ENCODE data around the gene CSAG1.
"Not testable (repeated sequence)": the region's sequence is repeated elsewhere in the genome, so short reads cannot be mapped to it uniquely, and the experiment has no call there.

The CSAG1 gene

GRCh38 chrX:152735860-152736511, 2.5 kb upstream of the CSAG1 start:
- TF ChIP-seq, protein P1, sequence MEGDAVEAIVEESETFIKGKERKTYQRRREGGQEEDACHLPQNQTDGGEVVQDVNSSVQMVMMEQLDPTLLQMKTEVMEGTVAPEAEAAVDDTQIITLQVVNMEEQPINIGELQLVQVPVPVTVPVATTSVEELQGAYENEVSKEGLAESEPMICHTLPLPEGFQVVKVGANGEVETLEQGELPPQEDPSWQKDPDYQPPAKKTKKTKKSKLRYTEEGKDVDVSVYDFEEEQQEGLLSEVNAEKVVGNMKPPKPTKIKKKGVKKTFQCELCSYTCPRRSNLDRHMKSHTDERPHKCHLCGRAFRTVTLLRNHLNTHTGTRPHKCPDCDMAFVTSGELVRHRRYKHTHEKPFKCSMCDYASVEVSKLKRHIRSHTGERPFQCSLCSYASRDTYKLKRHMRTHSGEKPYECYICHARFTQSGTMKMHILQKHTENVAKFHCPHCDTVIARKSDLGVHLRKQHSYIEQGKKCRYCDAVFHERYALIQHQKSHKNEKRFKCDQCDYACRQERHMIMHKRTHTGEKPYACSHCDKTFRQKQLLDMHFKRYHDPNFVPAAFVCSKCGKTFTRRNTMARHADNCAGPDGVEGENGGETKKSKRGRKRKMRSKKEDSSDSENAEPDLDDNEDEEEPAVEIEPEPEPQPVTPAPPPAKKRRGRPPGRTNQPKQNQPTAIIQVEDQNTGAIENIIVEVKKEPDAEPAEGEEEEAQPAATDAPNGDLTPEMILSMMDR (conservative IDR thresholded peaks at IDR 0.05; ENCODE audit: low read depth, low read length) = no peak
- no peak overlapping the region for H3K4me3 ChIP-seq (ENCODE audit: low read length)
- no peak for DNase-seq (ENCODE audit: low read depth)

GRCh38 chrX:152735101-152735500, 1.6 kb upstream of the CSAG1 start:
- no peak overlapping the region for H3K4me3 ChIP-seq (ENCODE audit: low read length)
- no peak for DNase-seq (ENCODE audit: low read depth)
- TF ChIP-seq, protein P1 (conservative IDR thresholded peaks at IDR 0.05; ENCODE audit: low read depth, low read length) = no peak

DNA sequence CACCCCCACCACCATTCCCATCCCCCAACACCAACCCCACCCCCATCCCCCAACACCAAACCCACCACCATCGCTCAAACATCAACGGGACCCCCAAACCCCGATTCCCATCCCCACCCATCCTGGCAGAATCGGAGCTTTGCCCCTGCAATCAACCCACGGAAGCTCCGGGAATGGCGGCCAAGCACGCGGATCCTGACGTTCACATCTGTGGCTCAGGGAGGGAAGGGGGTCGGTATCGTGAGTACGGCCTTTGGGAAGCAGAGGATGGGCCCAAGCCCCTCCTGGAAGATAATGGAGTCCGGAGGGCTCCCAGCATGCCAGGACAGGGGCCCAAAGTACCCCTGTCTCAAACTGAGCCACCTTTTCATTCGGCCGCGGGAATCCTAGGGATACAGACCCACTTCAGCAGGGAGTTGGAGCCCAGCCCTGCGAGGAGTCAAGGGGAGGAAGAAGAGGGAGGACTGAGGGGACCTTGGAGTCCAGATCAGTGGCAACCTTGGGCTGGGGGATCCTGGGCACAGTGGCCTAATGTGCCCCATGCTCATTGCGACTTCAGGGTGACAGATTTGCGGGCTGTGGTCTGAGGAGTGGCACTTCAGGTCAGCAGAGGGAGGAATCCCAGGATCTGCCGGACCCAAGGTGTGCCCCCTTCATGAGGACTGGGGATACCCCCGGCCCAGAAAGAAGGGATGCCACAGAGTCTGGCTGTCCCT, 780 bp upstream of the CSAG1 start:
- not testable (repeated sequence) for H3K4me3 ChIP-seq (ENCODE audit: low read length); DNase-seq (ENCODE audit: low read depth)

DNA sequence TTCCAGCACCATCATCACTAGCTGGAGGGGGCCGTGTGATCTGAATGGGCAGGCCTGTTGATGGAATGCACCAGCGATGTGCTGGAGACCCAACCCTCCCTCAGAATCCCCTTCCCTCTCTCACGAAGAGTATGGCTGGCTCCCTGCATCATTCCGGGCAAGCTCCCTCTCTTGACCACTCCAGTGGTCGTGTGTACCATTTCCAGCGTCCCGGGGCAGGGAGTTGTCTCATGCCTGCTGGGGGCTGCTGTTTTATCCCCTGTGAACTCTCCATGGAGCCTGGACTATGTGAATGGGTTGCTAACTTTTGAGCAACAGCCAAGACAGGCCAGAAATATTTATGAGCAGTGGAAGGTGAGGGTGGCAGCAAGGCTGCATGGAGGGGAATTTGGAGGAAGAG, 8.1 kb downstream of the CSAG1 start:
- DNase-seq (ENCODE audit: low read depth) = no peak
- TF ChIP-seq, protein P1 (conservative IDR thresholded peaks at IDR 0.05; ENCODE audit: low read depth, low read length) = no peak
- H3K4me3 ChIP-seq (ENCODE audit: low read length) = no peak overlapping the region

DNA sequence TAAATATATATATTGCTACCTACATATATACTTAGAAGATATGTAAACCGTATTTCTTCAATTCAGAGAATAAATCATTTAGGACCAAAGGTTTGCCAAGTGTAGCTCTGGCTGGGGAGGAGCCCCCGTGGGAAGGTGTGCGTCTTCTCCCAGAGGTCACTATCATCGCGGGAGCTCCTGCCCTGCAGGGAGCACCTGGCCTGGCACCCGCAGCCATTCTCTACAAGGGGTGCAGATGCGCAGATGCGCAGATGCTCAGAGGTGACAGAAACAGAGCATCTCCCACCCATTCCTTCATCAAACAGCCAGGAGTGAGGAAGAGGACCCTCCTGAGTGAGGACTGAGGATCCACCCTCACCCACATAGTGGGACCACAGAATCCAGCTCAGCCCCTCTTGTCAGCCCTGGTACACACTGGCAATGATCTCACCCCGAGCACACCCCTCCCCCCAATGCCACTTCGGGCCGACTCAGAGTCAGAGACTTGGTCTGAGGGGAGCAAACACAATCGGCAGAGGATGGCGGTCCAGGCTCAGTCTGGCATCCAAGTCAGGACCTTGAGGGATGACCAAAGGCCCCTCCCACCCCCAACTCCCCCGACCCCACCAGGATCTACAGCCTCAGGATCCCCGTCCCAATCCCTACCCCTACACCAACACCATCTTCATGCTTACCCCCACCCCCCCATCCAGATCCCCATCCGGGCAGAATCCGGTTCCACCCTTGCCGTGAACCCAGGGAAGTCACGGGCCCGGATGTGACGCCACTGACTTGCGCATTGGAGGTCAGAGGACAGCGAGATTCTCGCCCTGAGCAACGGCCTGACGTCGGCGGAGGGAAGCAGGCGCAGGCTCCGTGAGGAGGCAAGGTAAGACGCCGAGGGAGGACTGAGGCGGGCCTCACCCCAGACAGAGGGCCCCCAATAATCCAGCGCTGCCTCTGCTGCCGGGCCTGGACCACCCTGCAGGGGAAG, 19.4 kb downstream of the CSAG1 start, which contains the start of gene MAGEA2B:
TSS of gene MAGEA2B (plus strand) at position 814 of the 973 bp plus-strand sequence. CDS start 2,479 bp downstream, outside the sequence.
- not testable (repeated sequence) for H3K4me3 ChIP-seq (ENCODE audit: low read length); DNase-seq (ENCODE audit: low read depth)

DNA sequence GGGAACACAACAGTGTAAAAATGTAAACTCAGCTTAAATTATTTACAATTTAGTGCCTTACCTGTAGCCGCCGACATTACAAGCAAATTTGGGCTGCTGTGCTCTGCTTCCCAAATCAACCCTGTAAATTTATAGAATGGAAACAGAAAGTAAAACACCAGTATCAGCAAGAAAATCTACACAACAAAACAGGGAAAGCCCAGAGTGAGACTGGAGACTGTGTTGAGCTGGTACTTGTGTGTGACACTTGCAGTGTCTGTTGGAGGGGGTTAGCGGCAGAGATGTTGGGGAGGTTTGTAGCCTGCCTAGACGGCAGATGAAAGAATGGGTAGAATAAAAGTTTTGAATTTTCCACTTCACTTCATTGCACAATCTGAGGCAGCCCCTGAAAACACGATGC, 20.3 kb downstream of the CSAG1 start:
- not testable (repeated sequence) for H3K4me3 ChIP-seq (ENCODE audit: low read length); DNase-seq (ENCODE audit: low read depth)

GRCh38 chrX:152709173-152709572, 24.3 kb downstream of the CSAG1 start, which contains the start of gene CSAG2:
Gene CSAG2 (minus strand): TSS chrX:152709273. CDS start chrX:152709112, 161 bp downstream.
- not testable (repeated sequence) for H3K4me3 ChIP-seq (ENCODE audit: low read length); DNase-seq (ENCODE audit: low read depth)

- not testable (repeated sequence) for H3K4me3 ChIP-seq (ENCODE audit: low read length); DNase-seq (ENCODE audit: low read depth)
Measured at GRCh38 chrX:152706500-152706899, 27.0 kb downstream of the CSAG1 start.

DNA sequence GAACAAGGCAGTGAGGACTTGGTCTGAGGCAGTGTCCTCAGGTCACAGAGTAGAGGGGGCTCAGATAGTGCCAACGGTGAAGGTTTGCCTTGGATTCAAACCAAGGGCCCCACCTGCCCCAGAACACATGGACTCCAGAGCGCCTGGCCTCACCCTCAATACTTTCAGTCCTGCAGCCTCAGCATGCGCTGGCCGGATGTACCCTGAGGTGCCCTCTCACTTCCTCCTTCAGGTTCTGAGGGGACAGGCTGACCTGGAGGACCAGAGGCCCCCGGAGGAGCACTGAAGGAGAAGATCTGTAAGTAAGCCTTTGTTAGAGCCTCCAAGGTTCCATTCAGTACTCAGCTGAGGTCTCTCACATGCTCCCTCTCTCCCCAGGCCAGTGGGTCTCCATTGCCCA, 33.1 kb downstream of the CSAG1 start:
- not testable (repeated sequence) for H3K4me3 ChIP-seq (ENCODE audit: low read length); DNase-seq (ENCODE audit: low read depth)

DNA sequence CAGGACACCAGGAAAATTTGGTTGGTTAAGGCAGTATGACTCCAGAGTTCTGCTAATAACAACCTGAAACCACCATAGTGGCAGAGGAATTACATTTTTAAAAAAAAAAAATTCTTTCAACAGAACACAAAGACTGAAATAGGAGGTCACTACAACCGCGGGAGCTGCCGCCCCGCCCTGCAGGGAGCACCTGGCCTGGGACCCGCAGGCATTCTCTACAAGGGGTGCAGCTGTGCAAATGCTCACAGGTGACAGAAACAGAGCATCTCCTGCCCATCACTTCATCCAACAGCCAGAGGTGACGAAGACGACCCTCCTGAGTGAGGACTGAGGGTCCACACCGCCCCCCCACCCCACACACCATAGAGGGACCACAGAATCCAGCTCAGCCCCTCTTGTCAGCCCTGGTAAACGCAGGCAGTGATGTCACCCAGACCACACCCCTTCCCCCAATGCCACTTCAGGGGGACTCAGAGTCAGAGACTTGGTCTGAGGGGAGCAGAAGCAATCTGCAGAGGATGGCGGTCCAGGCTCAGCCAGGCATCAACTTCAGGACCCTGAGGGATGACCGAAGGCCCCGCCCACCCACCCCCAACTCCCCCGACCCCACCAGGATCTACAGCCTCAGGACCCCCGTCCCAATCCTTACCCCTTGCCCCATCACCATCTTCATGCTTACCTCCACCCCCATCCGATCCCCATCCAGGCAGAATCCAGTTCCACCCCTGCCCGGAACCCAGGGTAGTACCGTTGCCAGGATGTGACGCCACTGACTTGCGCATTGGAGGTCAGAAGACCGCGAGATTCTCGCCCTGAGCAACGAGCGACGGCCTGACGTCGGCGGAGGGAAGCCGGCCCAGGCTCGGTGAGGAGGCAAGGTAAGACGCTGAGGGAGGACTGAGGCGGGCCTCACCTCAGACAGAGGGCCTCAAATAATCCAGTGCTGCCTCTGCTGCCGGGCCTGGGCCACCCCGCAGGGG, 35.3 kb downstream of the CSAG1 start, which contains the start of gene MAGEA3:
TSS of gene MAGEA3 (plus strand) at position 843 of the 980 bp plus-strand sequence. CDS start 2,039 bp downstream, outside the sequence.
- H3K4me3 ChIP-seq (ENCODE audit: low read length); DNase-seq (ENCODE audit: low read depth): not testable (repeated sequence)

DNA sequence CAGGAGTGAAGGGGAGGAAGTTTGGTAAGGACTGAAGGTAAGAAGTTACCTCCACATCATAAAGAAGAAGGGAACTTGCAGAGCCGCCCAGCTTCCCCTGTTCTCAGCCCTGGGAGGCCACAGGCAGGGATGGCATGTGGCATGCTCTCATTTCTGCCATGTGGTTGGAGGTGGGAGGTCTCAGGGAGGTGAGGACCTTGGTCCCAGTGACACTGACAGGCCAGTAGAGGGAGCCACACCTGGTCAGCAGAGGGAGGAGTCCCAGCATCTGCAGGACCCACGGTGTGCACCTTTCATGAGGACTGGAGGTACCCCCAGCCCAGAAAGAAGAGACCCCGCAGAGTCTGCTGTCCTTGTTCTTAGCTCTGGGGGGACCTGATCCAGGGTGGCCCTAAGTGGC, 52.5 kb downstream of the CSAG1 start:
- not testable (repeated sequence) for DNase-seq (ENCODE audit: low read depth); H3K4me3 ChIP-seq (ENCODE audit: low read length)

Data from retinal pigment epithelial cell (primary cell).